CD4-positive, alpha-beta memory T cell (primary cell): ENCODE measurements around the gene EPB41L4A. TPM values are rescaled to one million over a fixed set of nuclear protein-coding genes. Genes with fewer than 3 reads are reported as not detected.
"Not testable (repeated sequence)": the region's sequence is repeated elsewhere in the genome, so short reads cannot be mapped to it uniquely, and the experiment has no call there.

Source experiments
- CTCF ChIA-PET: fragments of 350-600 bp; sonication (Branson Sonifier 250); formaldehyde crosslinking; loops from one replicate; lab custom pipeline; 2021; ENCODE audit warnings: inconsistent platforms; ENCODE audit not compliant: partially characterized antibody; lab: Charles Lee
- POLR2A ChIA-PET: fragments of 350-600 bp; sonication (Branson Sonifier 250); formaldehyde crosslinking; loops from one replicate; lab custom pipeline; 2021; ENCODE audit not compliant: partially characterized antibody; lab: Charles Lee
- DNase-seq, 5 donors: peaks; one replicate each; pipeline versions ENCODE4 v3.0.0 to v3.0.0-alpha.2; 2020 to 2022; ENCODE audit warnings: mixed read lengths in 1 of 5
- H3K27ac ChIP-seq: one replicate; pipeline ENCODE4 v1.7.0; 2013; ENCODE audit warnings: low read depth, low read length
- H3K27me3 ChIP-seq: 2 replicates; pipeline ENCODE4 v1.7.0; 2013; ENCODE audit warnings: mild to moderate bottlenecking, low read length, moderate library complexity; ENCODE audit not compliant: insufficient read depth
- H3K36me3 ChIP-seq: 2 replicates; pipeline ENCODE4 v1.7.0; 2013; ENCODE audit warnings: mild to moderate bottlenecking, low read length, moderate library complexity; ENCODE audit not compliant: insufficient read depth
- H3K4me1 ChIP-seq: 2 replicates; pipeline ENCODE4 v1.7.0; 2013; ENCODE audit warnings: mild to moderate bottlenecking, low read length, moderate library complexity; ENCODE audit not compliant: insufficient read depth
- H3K4me3 ChIP-seq, 2 donors: one replicate each; pipeline ENCODE4 v1.7.0; 2013; ENCODE audit warnings: low read length in 2 of 2, mild to moderate bottlenecking in 1 of 2
- H3K9me3 ChIP-seq, 2 donors: one replicate each; pipeline ENCODE4 v1.7.0; 2013; ENCODE audit warnings: low read length in 2 of 2, control low read depth in 1 of 2; ENCODE audit not compliant: control insufficient read depth in 1 of 2
- H3K27ac Mint-ChIP-seq, 7 donors: one replicate each; pipeline ENCODE4 v1.8.0; 2020 to 2021; ENCODE audit warnings: mixed read lengths in 7 of 7, mild to moderate bottlenecking in 6 of 7, inconsistent platforms in 3 of 7, moderate library complexity in 3 of 7
- H3K27me3 Mint-ChIP-seq, 2 donors: one replicate each; pipeline ENCODE4 v1.8.0; 2020 to 2021; ENCODE audit warnings: mixed read lengths in 2 of 2
- H3K36me3 Mint-ChIP-seq, 2 donors: one replicate each; pipeline ENCODE4 v1.8.0; 2020 to 2021; ENCODE audit warnings: mixed read lengths in 2 of 2, inconsistent platforms in 1 of 2, mild to moderate bottlenecking in 1 of 2
- H3K4me1 Mint-ChIP-seq, 4 donors: one replicate each; pipeline ENCODE4 v1.8.0; 2020 to 2021; ENCODE audit warnings: mixed read lengths in 4 of 4, mild to moderate bottlenecking in 1 of 4
- H3K4me3 Mint-ChIP-seq, 8 donors: one replicate each; pipeline ENCODE4 v1.8.0; 2020 to 2021; ENCODE audit warnings: mixed read lengths in 8 of 8, mild to moderate bottlenecking in 7 of 8, moderate library complexity in 6 of 8, inconsistent platforms in 3 of 8
- H3K9me3 Mint-ChIP-seq, 8 donors: one replicate each; pipeline ENCODE4 v1.8.0; 2020 to 2021; ENCODE audit warnings: mixed read lengths in 8 of 8, mild to moderate bottlenecking in 5 of 8, inconsistent platforms in 3 of 8, moderate library complexity in 1 of 8
- intact Hi-C: fragments of 100-400 bp; cut with micrococcal nuclease; formaldehyde crosslinking; loops from one replicate; pipeline ENCODE4 v1.15.1; 2023
- polyA plus RNA-seq, 2 donors: library from polyadenylated mRNA; unstranded; fragments of 300-500 nt; fragmentation: Illumina TruSeq; gene quantifications; one replicate each; pipeline ENCODE4 v1.2.3, GENCODE V29; 2021
- total RNA-seq, 2 experiments: library from RNA; stranded (reverse); gene quantifications; one replicate each; pipeline ENCODE4 v1.2.3, GENCODE V29; 2021

The EPB41L4A gene
- total and polyA plus RNA-seq, 4 experiments from 2014 or later, result 0.30 to 1.1 (median 0.72) TPM

GRCh38 chr5:112373885-112374284, 45.2 kb downstream of the EPB41L4A start:
- no peak for DNase-seq
- H3K4me3 Mint-ChIP-seq, result no peak overlapping the region
- no peak overlapping the region for H3K4me3 ChIP-seq
- H3K36me3 Mint-ChIP-seq, result no peaks in the 10 kb centered on the region
- no peak overlapping the region for H3K27ac Mint-ChIP-seq
- H3K27ac ChIP-seq, result no peak overlapping the region
- H3K4me1 ChIP-seq, result no peaks in the 10 kb centered on the region
- intact Hi-C loops, result no loop called here
- H3K27me3 ChIP-seq, result no peaks in the 10 kb centered on the region
- peaks cover 4 to 6% of the 10 kb centered on the region in 2 donors for H3K27me3 Mint-ChIP-seq
- no peaks in the 10 kb centered on the region for H3K9me3 Mint-ChIP-seq
- CTCF ChIA-PET, result no interaction called here
- H3K36me3 ChIP-seq, result no peaks in the 10 kb centered on the region
- POLR2A ChIA-PET, result no interaction called here
- H3K9me3 ChIP-seq, result no peaks in the 10 kb centered on the region
- H3K4me1 Mint-ChIP-seq, result no peaks in the 10 kb centered on the region

- no peak overlapping the region for H3K4me3 Mint-ChIP-seq
- no peaks in the 10 kb centered on the region for H3K9me3 Mint-ChIP-seq
- Histone ChIP-seq H3K9me3 (no peaks in the 10 kb centered on the region), H3K36me3 (no peaks in the 10 kb centered on the region), H3K27ac (no peak overlapping the region), H3K27me3 (no peaks in the 10 kb centered on the region), H3K4me1 (no peaks in the 10 kb centered on the region), H3K4me3 (no peak overlapping the region)
- intact Hi-C loops, result no loop called here
- no peaks in the 10 kb centered on the region for H3K4me1 Mint-ChIP-seq
- H3K36me3 Mint-ChIP-seq, result no peaks in the 10 kb centered on the region
- CTCF ChIA-PET, result no interaction called here
- H3K27me3 Mint-ChIP-seq, result peaks cover 4 to 6% of the 10 kb centered on the region in 2 donors
- no peak overlapping the region for H3K27ac Mint-ChIP-seq
- POLR2A ChIA-PET, result no interaction called here
- no peak for DNase-seq
These were observed 46.5 kb downstream of the EPB41L4A start for GRCh38 chr5:112372543-112372942.

- CTCF ChIA-PET, result no interaction called here
- peaks cover 4% of the 10 kb centered on the region in 2 donors for H3K27me3 Mint-ChIP-seq
These were observed 48.0 kb downstream of the EPB41L4A start for GRCh38 chr5:112371067-112371466.

GRCh38 chr5:112367400-112367799, 51.7 kb downstream of the EPB41L4A start:
- H3K4me1 ChIP-seq, result no peaks in the 10 kb centered on the region

More at GRCh38 chr5:112371067-112371466, 48.0 kb downstream of the EPB41L4A start:
- no peaks in the 10 kb centered on the region for H3K36me3 ChIP-seq
- peaks cover 3% of the 10 kb centered on the region for H3K27me3 ChIP-seq
- no peak overlapping the region for H3K4me3 Mint-ChIP-seq
- no peak for DNase-seq
- POLR2A ChIA-PET, result no interaction called here
- H3K4me1 ChIP-seq, result no peaks in the 10 kb centered on the region
- H3K9me3 Mint-ChIP-seq, result no peaks in the 10 kb centered on the region
- H3K27ac ChIP-seq, result no peak overlapping the region
- no peak overlapping the region for H3K27ac Mint-ChIP-seq
- H3K4me3 ChIP-seq, result no peak overlapping the region
- intact Hi-C loops, result no loop called here
- no peaks in the 10 kb centered on the region for H3K4me1 Mint-ChIP-seq
- H3K36me3 Mint-ChIP-seq, result no peaks in the 10 kb centered on the region
- H3K9me3 ChIP-seq, result no peaks in the 10 kb centered on the region

GRCh38 chr5:112366987-112367386, 52.1 kb downstream of the EPB41L4A start:
- Mint-ChIP-seq H3K9me3 (no peaks in the 10 kb centered on the region), H3K4me1 (no peaks in the 10 kb centered on the region), H3K4me3 (no peak overlapping the region), H3K27me3 (peaks cover 0 to 4% of the 10 kb centered on the region in 2 donors), H3K36me3 (no peaks in the 10 kb centered on the region), H3K27ac (no peak overlapping the region)
- H3K27ac ChIP-seq, result no peak overlapping the region
- H3K27me3 ChIP-seq, result peaks cover 3% of the 10 kb centered on the region
- intact Hi-C loops, result no loop called here
- DNase-seq, result no peak
- ChIA-PET POLR2A (no interaction called here), CTCF (no interaction called here)
- H3K9me3 ChIP-seq, result no peaks in the 10 kb centered on the region
- no peaks in the 10 kb centered on the region for H3K4me1 ChIP-seq
- no peaks in the 10 kb centered on the region for H3K36me3 ChIP-seq
- no peak overlapping the region for H3K4me3 ChIP-seq

More at GRCh38 chr5:112367400-112367799, 51.7 kb downstream of the EPB41L4A start:
- no peak for DNase-seq
- ChIA-PET CTCF (no interaction called here), POLR2A (no interaction called here)
- H3K27ac ChIP-seq, result no peak overlapping the region
- Mint-ChIP-seq H3K27ac (no peak overlapping the region), H3K27me3 (peaks cover 0 to 4% of the 10 kb centered on the region in 2 donors), H3K36me3 (no peaks in the 10 kb centered on the region), H3K4me3 (no peak overlapping the region), H3K9me3 (no peaks in the 10 kb centered on the region), H3K4me1 (no peaks in the 10 kb centered on the region)
- peaks cover 3% of the 10 kb centered on the region for H3K27me3 ChIP-seq
- no peaks in the 10 kb centered on the region for H3K36me3 ChIP-seq
- H3K4me3 ChIP-seq, result no peak overlapping the region
- no peaks in the 10 kb centered on the region for H3K9me3 ChIP-seq
- intact Hi-C loops, result no loop called here

- H3K36me3 Mint-ChIP-seq, H3K4me1 ChIP-seq, H3K27me3 Mint-ChIP-seq, H3K36me3 ChIP-seq, intact Hi-C loops, H3K27me3 ChIP-seq, H3K4me1 Mint-ChIP-seq, CTCF ChIA-PET, H3K9me3 Mint-ChIP-seq, H3K27ac ChIP-seq, POLR2A ChIA-PET, H3K9me3 ChIP-seq, H3K4me3 ChIP-seq, H3K4me3 Mint-ChIP-seq, DNase-seq: not testable (repeated sequence)
- H3K27ac Mint-ChIP-seq, result peak overlapping the region in 1 of 7 donors; percentile 29
These were observed 58.3 kb downstream of the EPB41L4A start for GRCh38 chr5:112360740-112361139.

GRCh38 chr5:112356178-112356956, 62.7 kb downstream of the EPB41L4A start:
- no peak overlapping the region for H3K27ac ChIP-seq
- no peaks in the 10 kb centered on the region for H3K27me3 ChIP-seq
- ChIA-PET CTCF (no interaction called here), POLR2A (no interaction called here)
- Mint-ChIP-seq H3K9me3 (peaks cover 0 to 2% (median 0%) of the 10 kb centered on the region in 8 donors), H3K27ac (no peak overlapping the region), H3K27me3 (peaks cover 2 to 4% of the 10 kb centered on the region in 2 donors), H3K4me3 (no peak overlapping the region), H3K36me3 (no peaks in the 10 kb centered on the region), H3K4me1 (no peaks in the 10 kb centered on the region)
- no peak overlapping the region for H3K4me3 ChIP-seq
- intact Hi-C loops, result no loop called here
- H3K36me3 ChIP-seq, result no peaks in the 10 kb centered on the region
- no peaks in the 10 kb centered on the region for H3K4me1 ChIP-seq
- DNase-seq, result no peak
- no peaks in the 10 kb centered on the region for H3K9me3 ChIP-seq
